ENCODE results near the gene NTMT2.
"Not testable (repeated sequence)": the region's sequence is repeated elsewhere in the genome, so short reads cannot be mapped to it uniquely, and the experiment has no call there.

NTMT2 gene

GRCh38 chr1:170155055-170155454 lies 9.3 kb downstream of the NTMT2 start:
- no peak overlapping the region for H3K9ac ChIP-seq (ENCODE audit: low read depth in 1 of 2, low read length in 2 of 2)
- H3K9me3 ChIP-seq (ENCODE audit: control insufficient read depth in 1 of 2, low read length in 2 of 2): peaks cover 0 to 5% of the 10 kb centered on the region in 2 donors
- no peaks in the 10 kb centered on the region for H3K36me3 ChIP-seq (ENCODE audit: control insufficient read depth in 1 of 2, insufficient read depth in 2 of 2, low read length in 2 of 2)
- no peaks in the 10 kb centered on the region for H3K4me1 ChIP-seq (ENCODE audit: control insufficient read depth in 1 of 2, insufficient read depth in 2 of 2, low read length in 2 of 2)
- no peaks in the 10 kb centered on the region for H3K27me3 ChIP-seq (ENCODE audit: control insufficient read depth in 1 of 2, insufficient read depth in 2 of 2, low read length in 2 of 2)
- H3K27ac ChIP-seq (ENCODE audit: low read depth, low read length): no peak overlapping the region
- H3K4me3 ChIP-seq (ENCODE audit: low read depth in 1 of 2, low read length in 2 of 2): no peak overlapping the region

- Histone ChIP-seq H3K4me1 (ENCODE audit: control insufficient read depth in 1 of 2, insufficient read depth in 2 of 2, low read length in 2 of 2) (no peaks in the 10 kb centered on the region), H3K27ac (ENCODE audit: low read depth, low read length) (no peak overlapping the region), H3K9ac (ENCODE audit: low read depth in 1 of 2, low read length in 2 of 2) (no peak overlapping the region), H3K4me3 (ENCODE audit: low read depth in 1 of 2, low read length in 2 of 2) (no peak overlapping the region), H3K27me3 (ENCODE audit: control insufficient read depth in 1 of 2, insufficient read depth in 2 of 2, low read length in 2 of 2) (no peaks in the 10 kb centered on the region), H3K9me3 (ENCODE audit: control insufficient read depth in 1 of 2, low read length in 2 of 2) (peaks cover 0 to 5% of the 10 kb centered on the region in 2 donors), H3K36me3 (ENCODE audit: control insufficient read depth in 1 of 2, insufficient read depth in 2 of 2, low read length in 2 of 2) (no peaks in the 10 kb centered on the region)
These were observed 10.8 kb downstream of the NTMT2 start for GRCh38 chr1:170156594-170156993.

DNA sequence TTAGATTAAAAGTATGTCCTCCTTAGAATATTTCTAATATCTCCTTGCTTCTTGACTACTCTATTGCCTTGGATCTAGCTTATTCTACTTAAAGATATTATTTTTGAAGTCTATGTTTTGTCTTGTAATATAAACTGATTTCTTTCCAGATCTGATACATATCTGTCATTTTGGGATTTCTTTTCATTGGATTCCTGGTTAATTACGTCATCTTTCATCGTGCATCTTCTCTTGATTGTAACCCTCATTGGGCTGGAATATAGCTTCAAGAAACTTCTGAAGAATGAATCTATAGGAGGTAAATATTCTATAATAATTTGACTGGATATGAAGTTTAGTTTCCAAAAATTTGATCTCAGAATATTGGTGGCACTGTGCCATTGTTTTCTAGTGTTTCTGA lies 12.1 kb downstream of the NTMT2 start:
- H3K9me3 ChIP-seq (ENCODE audit: control insufficient read depth in 1 of 2, low read length in 2 of 2): peaks cover 0 to 5% of the 10 kb centered on the region in 2 donors
- H3K36me3 ChIP-seq (ENCODE audit: control insufficient read depth in 1 of 2, insufficient read depth in 2 of 2, low read length in 2 of 2): no peaks in the 10 kb centered on the region
- H3K9ac ChIP-seq (ENCODE audit: low read depth in 1 of 2, low read length in 2 of 2): no peak overlapping the region
- no peak overlapping the region for H3K27ac ChIP-seq (ENCODE audit: low read depth, low read length)
- no peaks in the 10 kb centered on the region for H3K4me1 ChIP-seq (ENCODE audit: control insufficient read depth in 1 of 2, insufficient read depth in 2 of 2, low read length in 2 of 2)
- no peak overlapping the region for H3K4me3 ChIP-seq (ENCODE audit: low read depth in 1 of 2, low read length in 2 of 2)
- no peaks in the 10 kb centered on the region for H3K27me3 ChIP-seq (ENCODE audit: control insufficient read depth in 1 of 2, insufficient read depth in 2 of 2, low read length in 2 of 2)

DNA sequence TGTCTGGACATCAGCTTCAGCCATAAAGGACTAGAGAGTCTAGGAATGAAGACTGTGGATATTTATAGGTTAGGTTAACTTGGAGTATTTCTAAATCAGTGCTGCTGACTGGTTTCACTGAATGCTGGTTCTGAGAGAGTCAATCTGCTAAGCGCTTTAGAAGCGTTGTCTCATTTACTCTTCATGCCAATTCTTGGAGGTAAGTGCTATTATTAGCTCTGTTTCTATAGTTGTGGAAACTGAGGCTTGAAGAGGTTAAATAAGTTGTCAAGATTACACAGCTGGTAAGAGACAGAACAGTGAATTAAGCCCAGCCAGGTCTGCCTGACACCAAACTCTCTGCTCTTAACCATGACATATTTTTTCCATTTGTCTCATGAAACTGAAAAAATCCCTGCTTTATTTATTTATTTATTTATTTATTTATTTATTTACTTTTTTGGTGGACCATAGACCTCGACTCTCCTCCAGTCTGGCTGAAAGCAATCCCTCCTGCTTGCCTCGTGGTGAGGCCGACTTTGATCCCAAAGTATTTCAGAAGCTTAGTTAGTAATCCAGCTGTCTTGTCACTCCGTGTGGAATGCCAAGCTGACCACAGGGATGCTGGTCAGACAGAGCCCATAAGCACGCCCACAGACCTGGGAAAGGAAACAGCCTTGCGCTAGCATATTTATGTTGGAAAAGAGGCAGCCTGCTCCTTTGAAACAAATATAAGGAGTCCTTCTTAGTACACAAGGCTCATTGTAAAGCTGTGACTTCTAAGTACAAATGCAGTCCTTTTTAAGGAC lies 16.9 kb downstream of the NTMT2 start:
- H3K27me3 ChIP-seq (ENCODE audit: control insufficient read depth in 1 of 2, insufficient read depth in 2 of 2, low read length in 2 of 2): no peaks in the 10 kb centered on the region
- no peaks in the 10 kb centered on the region for H3K4me1 ChIP-seq (ENCODE audit: control insufficient read depth in 1 of 2, insufficient read depth in 2 of 2, low read length in 2 of 2)
- H3K27ac ChIP-seq (ENCODE audit: low read depth, low read length): no peak overlapping the region
- H3K4me3 ChIP-seq (ENCODE audit: low read depth in 1 of 2, low read length in 2 of 2): no peak overlapping the region
- H3K9ac ChIP-seq (ENCODE audit: low read depth in 1 of 2, low read length in 2 of 2): no peak overlapping the region
- no peaks in the 10 kb centered on the region for H3K36me3 ChIP-seq (ENCODE audit: control insufficient read depth in 1 of 2, insufficient read depth in 2 of 2, low read length in 2 of 2)
- no peaks in the 10 kb centered on the region for H3K9me3 ChIP-seq (ENCODE audit: control insufficient read depth in 1 of 2, low read length in 2 of 2)

DNA sequence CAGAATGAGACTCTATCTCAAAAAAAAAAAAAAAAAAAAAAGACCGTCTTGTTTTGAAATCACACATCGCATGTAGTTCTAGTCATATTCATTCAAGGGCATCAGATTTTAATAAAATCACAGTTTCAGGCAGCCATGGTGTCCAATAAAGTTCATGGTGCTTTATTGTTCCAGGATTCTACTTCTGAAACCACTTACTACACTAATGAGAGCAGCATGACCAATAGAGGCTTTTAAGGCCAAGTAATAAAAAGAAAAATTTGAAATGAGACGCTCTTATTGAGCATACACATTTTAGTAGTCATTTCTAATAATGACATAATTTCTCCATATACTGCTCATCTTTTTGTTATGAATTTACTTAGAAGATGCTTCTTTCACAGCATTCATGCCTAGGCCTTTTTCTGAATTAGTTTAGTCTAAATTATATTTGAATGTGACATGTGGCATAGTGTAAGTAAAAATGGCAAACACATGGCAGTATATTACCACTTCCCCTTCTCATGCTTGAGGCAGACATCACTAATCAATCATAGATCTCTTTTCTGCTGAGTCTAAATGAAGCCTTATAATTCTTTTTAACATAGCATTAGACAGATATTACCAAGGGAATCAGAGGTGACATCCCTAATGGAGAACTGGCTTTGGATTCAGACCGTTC lies 18.5 kb downstream of the NTMT2 start:
- no peak overlapping the region for H3K9ac ChIP-seq (ENCODE audit: low read depth in 1 of 2, low read length in 2 of 2)
- H3K9me3 ChIP-seq (ENCODE audit: control insufficient read depth in 1 of 2, low read length in 2 of 2): no peaks in the 10 kb centered on the region
- H3K27ac ChIP-seq (ENCODE audit: low read depth, low read length): no peak overlapping the region
- no peaks in the 10 kb centered on the region for H3K4me1 ChIP-seq (ENCODE audit: control insufficient read depth in 1 of 2, insufficient read depth in 2 of 2, low read length in 2 of 2)
- H3K4me3 ChIP-seq (ENCODE audit: low read depth in 1 of 2, low read length in 2 of 2): no peak overlapping the region
- H3K27me3 ChIP-seq (ENCODE audit: control insufficient read depth in 1 of 2, insufficient read depth in 2 of 2, low read length in 2 of 2): no peaks in the 10 kb centered on the region
- no peaks in the 10 kb centered on the region for H3K36me3 ChIP-seq (ENCODE audit: control insufficient read depth in 1 of 2, insufficient read depth in 2 of 2, low read length in 2 of 2)

- Histone ChIP-seq H3K9me3 (ENCODE audit: control insufficient read depth in 1 of 2, low read length in 2 of 2) (peaks cover 0 to 3% of the 10 kb centered on the region in 2 donors), H3K27ac (ENCODE audit: low read depth, low read length) (no peak overlapping the region), H3K4me3 (ENCODE audit: low read depth in 1 of 2, low read length in 2 of 2) (no peak overlapping the region), H3K27me3 (ENCODE audit: control insufficient read depth in 1 of 2, insufficient read depth in 2 of 2, low read length in 2 of 2) (no peaks in the 10 kb centered on the region), H3K9ac (ENCODE audit: low read depth in 1 of 2, low read length in 2 of 2) (no peak overlapping the region), H3K36me3 (ENCODE audit: control insufficient read depth in 1 of 2, insufficient read depth in 2 of 2, low read length in 2 of 2) (no peaks in the 10 kb centered on the region), H3K4me1 (ENCODE audit: control insufficient read depth in 1 of 2, insufficient read depth in 2 of 2, low read length in 2 of 2) (no peaks in the 10 kb centered on the region)
These were observed 20.9 kb downstream of the NTMT2 start for GRCh38 chr1:170166518-170167180.

DNA sequence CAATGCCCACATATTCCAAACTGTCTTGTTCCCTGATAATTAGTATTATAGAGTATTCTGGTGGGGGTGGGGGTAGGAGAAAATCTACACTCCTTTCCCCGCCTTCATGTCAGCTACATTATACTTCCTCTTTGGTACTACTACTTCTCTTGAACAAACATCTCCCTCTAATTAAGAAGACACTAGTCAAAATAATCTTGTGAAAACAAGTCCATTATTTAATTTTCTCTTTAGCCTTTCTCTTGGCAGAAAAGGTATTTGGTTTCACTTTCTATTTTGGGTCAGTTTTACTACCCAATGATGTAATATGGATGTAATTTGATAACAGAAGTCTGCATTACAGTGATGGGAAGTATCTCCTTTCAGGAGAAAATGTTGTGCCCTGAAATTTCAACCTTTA lies 22.5 kb downstream of the NTMT2 start:
- peaks cover 0 to 3% of the 10 kb centered on the region in 2 donors for H3K9me3 ChIP-seq (ENCODE audit: control insufficient read depth in 1 of 2, low read length in 2 of 2)
- H3K36me3 ChIP-seq (ENCODE audit: control insufficient read depth in 1 of 2, insufficient read depth in 2 of 2, low read length in 2 of 2): no peaks in the 10 kb centered on the region
- no peak overlapping the region for H3K4me3 ChIP-seq (ENCODE audit: low read depth in 1 of 2, low read length in 2 of 2)
- H3K27ac ChIP-seq (ENCODE audit: low read depth, low read length): no peak overlapping the region
- no peak overlapping the region for H3K9ac ChIP-seq (ENCODE audit: low read depth in 1 of 2, low read length in 2 of 2)
- no peaks in the 10 kb centered on the region for H3K27me3 ChIP-seq (ENCODE audit: control insufficient read depth in 1 of 2, insufficient read depth in 2 of 2, low read length in 2 of 2)
- no peaks in the 10 kb centered on the region for H3K4me1 ChIP-seq (ENCODE audit: control insufficient read depth in 1 of 2, insufficient read depth in 2 of 2, low read length in 2 of 2)

GRCh38 chr1:170170513-170170912 lies 24.8 kb downstream of the NTMT2 start:
- H3K4me3 ChIP-seq (ENCODE audit: low read depth in 1 of 2, low read length in 2 of 2); H3K27ac ChIP-seq (ENCODE audit: low read depth, low read length); H3K4me1 ChIP-seq (ENCODE audit: control insufficient read depth in 1 of 2, insufficient read depth in 2 of 2, low read length in 2 of 2); H3K9me3 ChIP-seq (ENCODE audit: control insufficient read depth in 1 of 2, low read length in 2 of 2); H3K36me3 ChIP-seq (ENCODE audit: control insufficient read depth in 1 of 2, insufficient read depth in 2 of 2, low read length in 2 of 2); H3K27me3 ChIP-seq (ENCODE audit: control insufficient read depth in 1 of 2, insufficient read depth in 2 of 2, low read length in 2 of 2); H3K9ac ChIP-seq (ENCODE audit: low read depth in 1 of 2, low read length in 2 of 2): not testable (repeated sequence)

DNA sequence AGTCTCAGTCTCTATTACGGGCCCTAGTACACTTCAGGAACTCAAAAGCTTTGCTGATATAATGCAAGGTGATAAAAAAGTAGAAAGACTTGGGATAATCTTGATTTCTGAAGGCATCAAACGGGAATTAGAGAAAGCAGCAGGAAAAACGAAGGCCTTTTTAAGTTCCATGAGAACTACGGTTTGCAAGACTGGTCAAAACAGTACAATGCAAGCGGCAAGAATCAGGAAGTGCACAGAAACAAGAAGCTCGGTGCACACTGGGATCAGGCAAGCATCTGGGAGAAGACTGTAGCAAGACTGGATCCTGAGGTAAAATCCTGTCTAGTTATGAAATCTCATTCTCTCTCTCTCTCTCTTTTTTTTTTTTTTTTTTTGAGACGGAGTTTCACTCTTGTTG lies 28.6 kb downstream of the NTMT2 start:
- Histone ChIP-seq H3K36me3 (ENCODE audit: control insufficient read depth in 1 of 2, insufficient read depth in 2 of 2, low read length in 2 of 2) (no peaks in the 10 kb centered on the region), H3K9ac (ENCODE audit: low read depth in 1 of 2, low read length in 2 of 2) (no peak overlapping the region), H3K27ac (ENCODE audit: low read depth, low read length) (no peak overlapping the region), H3K4me1 (ENCODE audit: control insufficient read depth in 1 of 2, insufficient read depth in 2 of 2, low read length in 2 of 2) (no peaks in the 10 kb centered on the region), H3K9me3 (ENCODE audit: control insufficient read depth in 1 of 2, low read length in 2 of 2) (peaks cover 0 to 3% of the 10 kb centered on the region in 2 donors), H3K27me3 (ENCODE audit: control insufficient read depth in 1 of 2, insufficient read depth in 2 of 2, low read length in 2 of 2) (no peaks in the 10 kb centered on the region), H3K4me3 (ENCODE audit: low read depth in 1 of 2, low read length in 2 of 2) (no peak overlapping the region)

DNA sequence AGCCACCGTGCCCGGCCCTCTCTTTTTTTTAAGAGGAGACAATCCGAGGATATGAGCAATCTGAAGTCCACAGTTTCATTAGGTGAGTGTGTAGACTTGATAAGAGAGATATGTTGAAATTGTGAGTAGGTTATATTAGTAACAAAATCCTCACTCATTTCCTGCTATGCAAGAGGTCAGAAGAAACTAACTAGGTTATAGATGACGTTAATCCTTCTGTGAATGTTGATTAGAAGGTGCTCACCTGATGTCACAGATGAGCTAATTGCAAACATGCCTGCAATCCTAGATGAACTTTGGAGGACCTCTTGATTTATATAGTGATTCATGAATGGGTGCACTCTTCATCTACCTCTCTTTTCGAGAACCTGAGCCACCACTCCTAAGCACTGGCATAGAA lies 29.3 kb downstream of the NTMT2 start:
- Histone ChIP-seq H3K9ac (ENCODE audit: low read depth in 1 of 2, low read length in 2 of 2) (no peak overlapping the region), H3K36me3 (ENCODE audit: control insufficient read depth in 1 of 2, insufficient read depth in 2 of 2, low read length in 2 of 2) (no peaks in the 10 kb centered on the region), H3K4me3 (ENCODE audit: low read depth in 1 of 2, low read length in 2 of 2) (no peak overlapping the region), H3K27me3 (ENCODE audit: control insufficient read depth in 1 of 2, insufficient read depth in 2 of 2, low read length in 2 of 2) (no peaks in the 10 kb centered on the region), H3K9me3 (ENCODE audit: control insufficient read depth in 1 of 2, low read length in 2 of 2) (peaks cover 0 to 3% of the 10 kb centered on the region in 2 donors), H3K27ac (ENCODE audit: low read depth, low read length) (no peak overlapping the region), H3K4me1 (ENCODE audit: control insufficient read depth in 1 of 2, insufficient read depth in 2 of 2, low read length in 2 of 2) (no peaks in the 10 kb centered on the region)

Data from duodenal mucosa (tissue), 2 donors.